ENCODE data around the gene C2orf42. TPM values are rescaled to one million over a fixed set of nuclear protein-coding genes. Genes with fewer than 3 reads are reported as not detected.
"Not testable (repeated sequence)": the region's sequence is repeated elsewhere in the genome, so short reads cannot be mapped to it uniquely, and the experiment has no call there.

C2orf42 gene
- polyA plus RNA-seq, 3 donors from 2014 or later: 12.8 to 36.8 (median 19.7) TPM

DNA sequence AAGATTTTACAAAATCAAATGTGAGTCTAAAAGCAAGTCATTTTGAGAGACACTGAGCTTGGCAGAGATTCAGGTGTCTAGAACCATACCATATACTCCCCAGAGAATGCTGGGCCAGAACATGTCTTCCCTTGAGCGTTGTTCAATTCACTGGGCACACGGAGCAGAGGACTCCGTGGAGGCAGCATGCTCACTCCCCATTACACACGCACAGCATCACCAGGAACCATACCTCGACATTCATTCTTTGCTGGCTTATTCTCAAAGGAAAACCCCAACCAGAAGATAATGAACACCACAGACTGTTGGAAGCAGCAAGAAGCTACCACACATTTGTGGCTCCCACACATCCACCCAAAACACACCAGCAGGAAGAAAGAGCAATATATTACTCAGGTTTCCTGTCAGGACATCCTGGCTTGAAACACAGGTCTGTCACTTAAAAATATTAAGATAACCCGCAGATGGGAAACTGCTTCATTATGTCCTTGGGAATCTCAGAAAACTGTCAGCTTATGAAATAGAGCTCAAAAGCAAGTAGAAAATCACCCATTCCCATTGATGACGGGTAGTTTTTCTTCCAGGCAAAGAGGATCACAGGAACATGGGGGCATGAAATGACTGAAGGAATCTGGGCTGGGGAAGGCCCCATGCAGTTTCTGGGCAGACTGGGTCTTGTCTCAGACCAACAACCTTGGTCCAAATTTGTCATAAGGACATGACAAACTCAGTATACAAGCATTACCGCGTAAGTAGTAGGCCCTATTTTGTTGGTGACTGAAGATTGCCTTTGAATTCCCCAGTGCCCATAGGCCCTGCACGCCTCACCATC, 57.1 kb downstream of the C2orf42 start:
- peaks cover 81 to 87% of the 10 kb centered on the region in 2 donors for H3K4me1 Mint-ChIP-seq
- H3K27me3 Mint-ChIP-seq (ENCODE audit: low read depth in 3 of 3): peaks cover 13 to 23% (median 20%) of the 10 kb centered on the region in 3 donors
- DNase-seq: peak; percentile 39 to 56 (median 56)

DNA sequence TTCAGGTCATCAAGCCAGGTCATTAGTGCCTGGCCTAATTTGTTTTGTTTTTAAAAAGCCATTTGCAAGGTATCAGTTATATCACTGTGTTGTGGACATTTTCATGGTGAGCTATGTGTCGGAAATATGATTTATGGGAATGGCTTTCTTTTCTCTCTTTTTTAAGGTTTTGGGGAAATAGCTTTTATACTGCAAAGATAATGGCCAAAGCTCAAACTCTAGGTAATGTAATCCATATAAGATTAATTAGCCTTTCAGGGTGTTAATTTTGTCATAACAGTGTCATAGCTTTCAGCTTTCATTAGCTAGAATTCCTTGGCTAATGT, 57.7 kb downstream of the C2orf42 start:
- peaks cover 0 to 3% (median 0%) of the 10 kb centered on the region in 3 donors for H3K36me3 Mint-ChIP-seq
- H3K4me3 Mint-ChIP-seq: peak overlapping the region; percentile 74 to 94 (median 89)
- no peaks in the 10 kb centered on the region for H3K9me3 Mint-ChIP-seq
- DNase-seq: no peak
- H3K4me1 Mint-ChIP-seq: peaks cover 82 to 90% of the 10 kb centered on the region in 2 donors
- peak overlapping the region; percentile 97 to 99 (median 98) for H3K27ac Mint-ChIP-seq
- peaks cover 13 to 23% (median 20%) of the 10 kb centered on the region in 3 donors for H3K27me3 Mint-ChIP-seq (ENCODE audit: low read depth in 3 of 3)

More for the DNA sequence above, 57.1 kb downstream of the C2orf42 start:
- Mint-ChIP-seq H3K36me3 (peaks cover 0 to 3% (median 0%) of the 10 kb centered on the region in 3 donors), H3K27ac (peak overlapping the region; percentile 97 to 99 (median 98)), H3K9me3 (no peaks in the 10 kb centered on the region), H3K4me3 (peak overlapping the region; percentile 74 to 94 (median 89))

DNA sequence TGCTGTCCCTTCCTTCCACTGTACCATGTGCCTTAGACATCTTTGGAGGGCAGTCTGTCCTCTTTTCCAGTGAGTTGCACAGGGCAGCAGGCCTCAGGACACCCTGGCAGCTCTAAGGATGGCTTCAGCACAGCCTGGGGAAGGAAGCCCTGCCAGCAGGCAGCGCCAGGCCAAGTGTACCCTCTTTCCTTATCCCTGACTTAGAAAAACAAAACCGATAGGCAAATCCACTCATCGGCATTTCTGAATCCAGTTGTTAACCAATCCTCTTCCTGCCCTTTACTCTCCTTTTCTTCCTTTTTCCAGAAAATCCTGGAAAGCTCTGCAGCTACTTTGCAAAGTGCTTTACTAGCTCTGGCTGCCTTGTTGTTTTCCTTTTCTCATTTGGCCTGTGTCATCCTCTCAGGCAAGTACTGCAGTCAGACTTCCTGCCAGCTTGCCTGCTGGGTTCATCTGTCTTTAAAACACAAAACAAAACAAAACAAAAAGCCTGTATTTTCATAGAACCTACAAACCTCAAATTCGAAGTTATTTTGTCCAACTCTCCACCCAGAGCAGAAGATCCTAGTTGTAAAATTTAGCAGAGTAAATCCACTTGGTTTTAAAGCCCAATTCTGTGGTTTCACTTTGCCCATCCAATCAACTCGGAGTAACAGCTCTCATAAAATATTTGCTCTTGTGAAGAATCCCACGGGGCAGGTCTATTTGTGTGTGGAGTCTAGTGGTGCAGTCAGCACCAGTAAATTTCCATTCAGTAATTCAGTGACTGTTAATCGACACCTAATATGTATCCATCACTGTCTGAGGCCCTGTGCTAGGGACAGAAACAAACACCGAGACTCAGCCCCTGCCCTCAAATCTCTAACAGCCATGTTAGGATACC, 58.3 kb downstream of the C2orf42 start:
- Mint-ChIP-seq H3K27me3 (ENCODE audit: low read depth in 3 of 3) (peaks cover 13 to 21% (median 20%) of the 10 kb centered on the region in 3 donors), H3K4me3 (peak overlapping the region; percentile 74 to 94 (median 89)), H3K4me1 (peaks cover 82 to 90% of the 10 kb centered on the region in 2 donors), H3K9me3 (no peaks in the 10 kb centered on the region), H3K27ac (peak overlapping the region; percentile 97 to 99 (median 98)), H3K36me3 (peaks cover 0 to 4% (median 0%) of the 10 kb centered on the region in 3 donors)
- peak; percentile 40 to 60 (median 54) for DNase-seq

DNA sequence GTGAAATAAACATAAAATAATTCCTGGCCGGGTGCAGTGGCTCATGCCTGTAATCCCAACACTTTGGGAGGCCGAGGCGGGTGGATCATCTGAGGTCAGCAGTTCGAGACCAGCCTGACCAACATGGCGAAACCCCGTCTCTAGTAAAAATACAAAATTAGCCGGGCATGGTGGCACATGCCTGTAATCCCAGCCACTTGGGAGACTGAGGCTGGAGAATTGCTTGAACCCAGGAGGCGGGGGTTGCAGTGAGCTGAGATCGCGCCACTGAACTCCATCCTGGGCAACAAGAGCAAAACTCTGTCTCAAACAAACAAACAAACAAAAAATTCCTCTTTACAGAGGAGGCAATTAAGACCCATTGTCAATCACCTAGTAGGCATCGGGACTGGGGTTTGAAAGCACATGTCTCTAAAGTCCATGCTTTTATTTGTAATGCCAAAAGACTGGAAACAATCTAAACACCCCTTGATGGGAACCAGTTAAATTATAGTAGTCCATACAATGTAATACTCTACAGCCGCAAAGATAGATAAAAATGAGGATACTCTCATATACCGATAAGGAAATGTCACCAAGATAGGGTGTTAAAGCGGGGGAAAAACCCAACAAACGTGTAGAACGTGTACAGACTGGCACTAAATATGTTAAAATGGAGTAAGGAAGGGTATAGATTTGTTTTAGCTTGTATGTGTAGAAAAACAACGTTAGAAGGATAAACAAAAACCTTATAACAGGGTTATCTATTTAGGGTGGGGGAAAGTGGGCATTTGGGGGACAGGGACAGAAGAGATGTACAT, 59.3 kb downstream of the C2orf42 start:
- peak; percentile 33 to 47 (median 45) for DNase-seq
- H3K36me3 Mint-ChIP-seq: not testable (repeated sequence)
- peaks cover 13 to 21% (median 20%) of the 10 kb centered on the region in 3 donors for H3K27me3 Mint-ChIP-seq (ENCODE audit: low read depth in 3 of 3)

DNA sequence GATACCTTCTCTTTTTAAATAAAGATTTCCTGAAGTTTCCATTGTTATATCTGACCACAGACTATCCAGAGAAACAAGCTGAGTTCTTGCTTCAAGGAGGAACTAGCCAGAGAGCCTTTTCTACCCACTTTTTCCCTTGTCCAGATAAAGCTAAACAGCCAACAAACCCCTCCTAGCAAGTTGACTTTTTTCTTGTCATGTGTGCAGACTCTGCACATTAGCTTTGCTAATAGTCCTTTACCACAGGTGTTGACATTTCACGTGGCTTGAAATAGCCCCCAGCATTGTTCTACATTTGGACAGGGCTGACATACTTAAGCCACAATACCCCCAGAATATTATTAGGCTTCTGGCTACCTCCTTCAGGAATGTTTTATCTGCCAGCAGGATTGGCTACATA, 62.8 kb downstream of the C2orf42 start:
- Mint-ChIP-seq H3K27ac (peak overlapping the region; percentile 51 to 99 (median 71)), H3K4me3 (peak overlapping the region in 1 of 5 donors; percentile 61), H3K27me3 (ENCODE audit: low read depth in 3 of 3) (peaks cover 11 to 28% (median 19%) of the 10 kb centered on the region in 3 donors), H3K36me3 (peaks cover 0 to 3% (median 0%) of the 10 kb centered on the region in 3 donors), H3K9me3 (no peaks in the 10 kb centered on the region), H3K4me1 (peaks cover 83 to 88% of the 10 kb centered on the region in 2 donors)
- DNase-seq: no peak

More for the DNA sequence above, 59.3 kb downstream of the C2orf42 start:
- H3K4me1 Mint-ChIP-seq: peaks cover 84 to 88% of the 10 kb centered on the region in 2 donors
- H3K9me3 Mint-ChIP-seq: not testable (repeated sequence)
- H3K4me3 Mint-ChIP-seq: peak overlapping the region; percentile 52 to 94 (median 74)
- H3K27ac Mint-ChIP-seq: peak overlapping the region; percentile 97 to 99 (median 98)

DNA sequence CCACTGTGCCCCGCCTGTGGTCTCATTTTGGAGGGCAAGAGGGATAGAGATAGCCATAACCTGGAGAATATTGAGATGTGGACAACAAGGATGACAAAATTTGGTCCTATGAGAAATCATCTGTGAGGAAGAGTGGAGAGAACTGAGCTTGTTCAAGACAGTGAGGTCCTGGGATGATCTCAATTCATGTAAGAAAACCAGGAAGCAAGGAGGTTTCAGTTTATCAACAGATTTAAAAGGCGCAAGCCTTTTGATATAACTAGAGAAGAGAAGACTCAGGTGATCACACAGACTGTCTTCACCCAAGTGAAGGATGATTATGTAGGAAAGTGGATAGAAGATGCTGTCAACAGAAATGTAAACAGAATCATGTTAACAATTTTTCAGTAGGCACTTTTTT, 64.4 kb downstream of the C2orf42 start:
- DNase-seq: no peak
- peaks cover 11 to 29% (median 22%) of the 10 kb centered on the region in 3 donors for H3K27me3 Mint-ChIP-seq (ENCODE audit: low read depth in 3 of 3)
- H3K9me3 Mint-ChIP-seq: no peaks in the 10 kb centered on the region
- peaks cover 0 to 3% (median 0%) of the 10 kb centered on the region in 3 donors for H3K36me3 Mint-ChIP-seq
- H3K4me1 Mint-ChIP-seq: peaks cover 84 to 88% of the 10 kb centered on the region in 2 donors
- peak overlapping the region; percentile 87 to 96 (median 91) for H3K4me3 Mint-ChIP-seq
- peak overlapping the region; percentile 95 to 100 (median 99) for H3K27ac Mint-ChIP-seq

DNA sequence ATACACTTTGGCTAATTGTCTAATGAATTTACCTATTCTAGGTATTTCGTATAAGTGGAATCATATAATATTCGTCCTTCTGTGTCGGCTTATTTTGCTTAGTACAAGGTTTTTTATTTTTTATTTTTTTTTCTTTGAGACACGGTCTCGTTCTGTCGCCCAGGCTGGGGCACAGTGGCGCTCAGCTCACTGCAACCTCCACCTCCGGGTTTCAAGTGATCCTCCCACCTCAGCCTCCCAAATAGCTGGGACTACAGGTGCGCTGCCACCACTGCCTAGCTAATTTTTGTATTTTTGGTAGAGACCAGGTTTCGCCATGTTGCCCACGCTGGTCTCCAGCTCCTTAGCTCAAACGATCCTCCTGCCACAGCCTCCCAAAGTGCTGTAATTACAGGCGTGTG, 65.3 kb downstream of the C2orf42 start:
- Mint-ChIP-seq H3K4me1 (peaks cover 83 to 86% of the 10 kb centered on the region in 2 donors), H3K36me3 (peaks cover 0 to 3% (median 0%) of the 10 kb centered on the region in 3 donors), H3K27me3 (ENCODE audit: low read depth in 3 of 3) (peaks cover 11 to 29% (median 22%) of the 10 kb centered on the region in 3 donors), H3K27ac (peak overlapping the region; percentile 95 to 100 (median 99)), H3K9me3 (no peaks in the 10 kb centered on the region), H3K4me3 (peak overlapping the region; percentile 87 to 96 (median 91))
- DNase-seq: no peak

DNA sequence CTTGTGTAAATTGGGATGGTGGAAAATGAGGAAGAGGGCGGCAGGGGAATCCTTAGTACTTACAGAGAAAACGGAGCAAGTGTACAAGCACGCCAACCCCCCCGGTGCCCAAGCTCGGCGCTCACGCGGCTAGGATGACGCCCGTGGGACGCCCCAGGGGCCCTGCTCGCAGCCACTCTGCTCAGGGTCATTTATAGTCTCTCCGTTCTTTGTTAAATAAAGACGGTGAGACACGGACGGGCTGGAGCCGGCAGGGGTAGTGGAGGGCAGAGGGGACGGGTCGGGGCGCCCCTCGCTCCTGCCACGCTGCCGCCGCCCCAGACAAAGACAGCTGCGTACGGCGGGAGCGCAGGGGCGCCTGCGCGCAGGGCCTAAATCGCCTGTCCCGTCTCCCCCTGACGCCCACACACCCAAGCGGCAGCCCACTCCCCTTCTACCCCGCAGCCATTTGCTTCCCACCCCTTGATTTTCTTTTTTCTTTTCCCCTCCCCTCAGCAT, 65.8 kb downstream of the C2orf42 start:
- Mint-ChIP-seq H3K9me3 (no peaks in the 10 kb centered on the region), H3K27ac (peak overlapping the region; percentile 95 to 100 (median 99)), H3K4me1 (peaks cover 80 to 82% of the 10 kb centered on the region in 2 donors), H3K27me3 (ENCODE audit: low read depth in 3 of 3) (peaks cover 11 to 29% (median 22%) of the 10 kb centered on the region in 3 donors), H3K4me3 (peak overlapping the region; percentile 87 to 96 (median 91)), H3K36me3 (peaks cover 0 to 3% (median 0%) of the 10 kb centered on the region in 3 donors)
- DNase-seq: peak; percentile 68 to 72 (median 68)

DNA sequence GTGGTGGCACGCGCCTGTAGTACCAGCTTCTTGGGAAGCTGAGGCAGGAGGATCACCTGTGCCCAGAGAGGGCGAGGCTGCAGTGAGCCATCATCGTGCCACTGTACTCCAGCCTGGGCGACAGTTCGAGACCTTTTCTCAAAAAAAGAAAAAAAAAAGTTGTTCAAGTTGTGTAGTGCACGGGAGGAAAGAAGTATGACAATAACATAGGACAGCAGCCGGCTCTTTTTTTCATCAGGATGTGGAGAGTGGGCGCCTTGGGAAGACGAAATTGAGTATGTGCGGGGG, 67.0 kb downstream of the C2orf42 start:
- H3K4me1 Mint-ChIP-seq: peaks cover 79 to 80% of the 10 kb centered on the region in 2 donors
- peak overlapping the region; percentile 87 to 96 (median 91) for H3K4me3 Mint-ChIP-seq
- H3K27me3 Mint-ChIP-seq (ENCODE audit: low read depth in 3 of 3): peaks cover 11 to 26% (median 25%) of the 10 kb centered on the region in 3 donors
- no peaks in the 10 kb centered on the region for H3K9me3 Mint-ChIP-seq
- H3K36me3 Mint-ChIP-seq: peaks cover 0 to 3% (median 0%) of the 10 kb centered on the region in 3 donors
- no peak for DNase-seq
- H3K27ac Mint-ChIP-seq: peak overlapping the region; percentile 95 to 100 (median 99)

DNA sequence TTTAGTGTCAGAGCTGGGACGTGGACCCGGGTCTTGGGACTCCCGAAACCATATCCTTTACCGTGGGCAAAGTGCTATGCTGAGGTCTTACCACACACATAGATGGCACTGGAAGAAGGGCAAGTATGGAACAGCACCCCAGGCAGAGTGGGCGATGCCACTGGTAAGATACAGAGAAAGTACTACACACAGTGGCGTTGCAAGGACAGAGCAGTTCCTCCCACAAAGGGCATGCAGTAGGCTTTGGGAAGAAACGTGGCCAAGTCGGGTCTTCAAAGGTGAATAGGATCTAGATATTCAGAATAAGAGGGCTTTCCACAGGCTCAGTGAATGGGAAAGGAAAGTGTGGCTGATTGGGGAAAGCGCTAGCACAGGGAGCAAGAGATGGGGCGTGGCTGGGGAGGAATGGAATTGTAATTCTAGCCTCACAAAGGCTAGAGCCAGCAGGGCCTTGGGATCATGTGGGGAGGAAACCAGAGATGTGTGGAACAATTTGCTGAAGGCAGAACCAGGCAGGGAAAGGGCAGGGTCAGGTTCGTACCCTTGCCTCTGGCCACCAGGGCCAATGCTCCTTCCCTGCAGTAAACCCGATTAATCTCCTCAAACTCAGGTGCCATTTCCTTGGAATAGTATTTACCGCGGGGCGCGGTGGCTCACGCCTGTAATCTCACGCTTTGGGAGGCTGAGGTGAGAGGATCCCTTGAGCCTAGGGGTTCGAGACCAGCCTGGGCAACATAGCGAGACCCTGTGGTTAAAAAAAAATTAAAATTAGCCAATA, 67.6 kb downstream of the C2orf42 start:
- Mint-ChIP-seq H3K4me3 (peak overlapping the region; percentile 87 to 96 (median 91)), H3K9me3 (no peaks in the 10 kb centered on the region), H3K27ac (peak overlapping the region; percentile 95 to 100 (median 99)), H3K27me3 (ENCODE audit: low read depth in 3 of 3) (peaks cover 11 to 26% (median 25%) of the 10 kb centered on the region in 3 donors), H3K4me1 (peaks cover 78 to 79% of the 10 kb centered on the region in 2 donors), H3K36me3 (peaks cover 0 to 3% (median 0%) of the 10 kb centered on the region in 3 donors)
- DNase-seq: peak; percentile 46 to 47 (median 47)

DNA sequence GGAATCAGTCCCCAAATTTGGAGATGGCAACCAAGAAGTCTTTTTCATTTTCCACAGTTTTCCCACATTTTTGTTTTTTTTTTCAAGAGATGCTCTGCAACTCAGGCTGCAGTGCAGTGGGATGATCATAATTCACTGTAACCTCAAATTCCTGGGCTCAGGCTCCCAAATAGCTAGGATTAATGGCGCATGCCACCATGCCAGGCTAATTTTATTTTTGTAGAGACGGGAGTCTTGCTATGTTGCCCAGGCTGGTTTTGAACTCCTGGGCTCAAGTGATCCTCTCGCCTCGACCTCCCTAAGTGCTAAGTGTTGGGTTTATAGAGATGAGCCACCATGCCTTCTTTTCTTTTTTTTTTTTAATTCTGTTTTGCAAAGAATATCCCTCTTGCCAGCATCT, 68.3 kb downstream of the C2orf42 start:
- Mint-ChIP-seq H3K27me3 (ENCODE audit: low read depth in 3 of 3) (peaks cover 11 to 26% (median 25%) of the 10 kb centered on the region in 3 donors), H3K36me3 (no peaks in the 10 kb centered on the region), H3K4me1 (peaks cover 71 to 75% of the 10 kb centered on the region in 2 donors), H3K4me3 (peak overlapping the region; percentile 86 to 96 (median 89)), H3K27ac (peak overlapping the region; percentile 95 to 100 (median 99)), H3K9me3 (no peaks in the 10 kb centered on the region)
- no peak for DNase-seq

All from immature natural killer cell (primary cell).